WTC11 (cell line): ENCODE measurements around the gene RAD51. TPM values are rescaled to one million over a fixed set of nuclear protein-coding genes. Genes with fewer than 3 reads are reported as not detected.

Experiments used
- ATAC-seq: fragments of 200-7000 bp; cut with Tn5 transposase; 2 replicates; pipeline ENCODE4 v1.10.0; 2021; ENCODE audit warnings: mild to moderate bottlenecking, moderate library complexity
- CTCF ChIA-PET: fragments of 300-600 bp; sonication (Branson Sonifier 250); formaldehyde crosslinking; loops from one replicate; lab custom pipeline; 2021; ENCODE audit warnings: antibody characterized with exemption; lab: Charles Lee
- POLR2A ChIA-PET: fragments of 350-600 bp; sonication (Branson Sonifier 250); formaldehyde crosslinking; loops from one replicate; lab custom pipeline; 2021; ENCODE audit warnings: antibody characterized with exemption; lab: Charles Lee
- DNase-seq: peaks from one replicate; pipeline ENCODE4 v3.0.0; 2021; ENCODE audit warnings: low spot score
- H3K27ac Mint-ChIP-seq: 2 replicates; pipeline ENCODE4 v1.8.0; 2021; ENCODE audit warnings: mixed read lengths
- H3K27me3 Mint-ChIP-seq: 2 replicates; pipeline ENCODE4 v1.8.0; 2021; ENCODE audit warnings: low read depth, mild to moderate bottlenecking, moderate library complexity, mixed read lengths
- H3K36me3 Mint-ChIP-seq: 2 replicates; pipeline ENCODE4 v1.8.0; 2021; ENCODE audit warnings: mixed read lengths
- H3K4me1 Mint-ChIP-seq: 2 replicates; pipeline ENCODE4 v1.8.0; 2022; ENCODE audit warnings: mixed read lengths
- H3K4me3 Mint-ChIP-seq: 2 replicates; pipeline ENCODE4 v1.8.0; 2021; ENCODE audit warnings: mild to moderate bottlenecking, moderate library complexity, mixed read lengths
- H3K9me3 Mint-ChIP-seq: 2 replicates; pipeline ENCODE4 v1.8.0; 2021; ENCODE audit warnings: mixed read lengths
- CREB1 ChIP-seq: sonication (generic); formaldehyde crosslinking; IDR thresholded peaks from 2 replicates; pipeline ENCODE4 v1.8.0; 2023; ENCODE audit warnings: mild to moderate bottlenecking, missing genetic modification reagents
- CREM ChIP-seq: sonication (generic); formaldehyde crosslinking; IDR thresholded peaks from 2 replicates; pipeline ENCODE4 v1.8.1; 2022; ENCODE audit warnings: mild to moderate bottlenecking, missing genetic modification reagents, moderate library complexity
- CTCF ChIP-seq: fragments of 200-600 bp; IDR thresholded peaks from 2 replicates; pipeline ENCODE4 v1.8.0; 2022; ENCODE audit warnings: antibody characterized with exemption
- ESRRA ChIP-seq: sonication (generic); formaldehyde crosslinking; IDR thresholded peaks from 2 replicates; pipeline ENCODE4 v1.8.1; 2022; ENCODE audit warnings: mild to moderate bottlenecking, missing genetic modification reagents, borderline replicate concordance
- ETV6 ChIP-seq: sonication (generic); formaldehyde crosslinking; IDR thresholded peaks from 2 replicates; pipeline ENCODE4 v1.8.1; 2022; ENCODE audit warnings: mild to moderate bottlenecking, missing genetic modification reagents
- FOXP1 ChIP-seq: sonication (generic); formaldehyde crosslinking; IDR thresholded peaks from 2 replicates; pipeline ENCODE4 v1.8.0; 2022; ENCODE audit warnings: missing genetic modification reagents, mild to moderate bottlenecking, moderate library complexity, borderline replicate concordance
- GTF2I ChIP-seq: fragments of 250-450 bp; sonication (Bioruptor Pico); conservative IDR thresholded peaks from 2 replicates; pipeline ENCODE4 v1.4.0; 2021; ENCODE audit warnings: mild to moderate bottlenecking
- HMGXB4 ChIP-seq: sonication (generic); formaldehyde crosslinking; IDR thresholded peaks from 2 replicates; pipeline ENCODE4 v1.8.1; 2023; ENCODE audit warnings: mild to moderate bottlenecking, moderate library complexity, missing genetic modification reagents
- JUN ChIP-seq: sonication (generic); formaldehyde crosslinking; IDR thresholded peaks from 2 replicates; pipeline ENCODE4 v1.8.0; 2023; ENCODE audit warnings: mild to moderate bottlenecking, missing genetic modification reagents
- MLX ChIP-seq: sonication (generic); formaldehyde crosslinking; IDR thresholded peaks from 2 replicates; pipeline ENCODE4 v1.8.1; 2023; ENCODE audit warnings: mild to moderate bottlenecking, missing genetic modification reagents, moderate library complexity
- MXD4 ChIP-seq: fragments of 250-450 bp; sonication (Bioruptor Pico); IDR thresholded peaks from 2 replicates; pipeline ENCODE4 v1.8.0; 2021; ENCODE audit warnings: mild to moderate bottlenecking, moderate library complexity, borderline replicate concordance
- MYBL2 ChIP-seq: sonication (generic); formaldehyde crosslinking; IDR thresholded peaks from 2 replicates; pipeline ENCODE4 v1.8.1; 2023; ENCODE audit warnings: mild to moderate bottlenecking, moderate library complexity, missing genetic modification reagents
- PRRX2 ChIP-seq: fragments of 250-450 bp; sonication (Bioruptor Pico); IDR thresholded peaks from 2 replicates; pipeline ENCODE4 v1.8.0; 2021; ENCODE audit warnings: mild to moderate bottlenecking
- SMAD4 ChIP-seq: sonication (generic); formaldehyde crosslinking; IDR thresholded peaks from 2 replicates; pipeline ENCODE4 v1.8.0; 2022; ENCODE audit warnings: mild to moderate bottlenecking, missing genetic modification reagents
- ZNF121 ChIP-seq: sonication (generic); formaldehyde crosslinking; IDR thresholded peaks from 2 replicates; pipeline ENCODE4 v1.8.0; 2023; ENCODE audit warnings: missing genetic modification reagents
- ZNF232 ChIP-seq: sonication (generic); formaldehyde crosslinking; IDR thresholded peaks from 2 replicates; pipeline ENCODE4 v1.8.0; 2022; ENCODE audit warnings: mild to moderate bottlenecking, missing genetic modification reagents
- ZNF281 ChIP-seq: sonication (generic); formaldehyde crosslinking; IDR thresholded peaks from 2 replicates; pipeline ENCODE4 v1.8.0; 2023; ENCODE audit warnings: mild to moderate bottlenecking, missing genetic modification reagents
- ZNF425 ChIP-seq: fragments of 250-450 bp; sonication (Bioruptor Pico); conservative IDR thresholded peaks from 2 replicates; pipeline ENCODE4 v1.9.0; 2021; ENCODE audit warnings: mild to moderate bottlenecking
- ZNF512 ChIP-seq: sonication (generic); formaldehyde crosslinking; IDR thresholded peaks from 2 replicates; pipeline ENCODE4 v1.8.1; 2022; ENCODE audit warnings: missing genetic modification reagents, borderline replicate concordance
- total RNA-seq: library from RNA; stranded (reverse); gene quantifications from 3 replicates; pipeline ENCODE4 v1.2.3, GENCODE V29; 2021

RAD51 gene
- total RNA-seq, 1 experiment from 2014 or later: 36.4 TPM

GRCh38 chr15:40695469-40695890 is 506 bp downstream of the RAD51 start:
- Mint-ChIP-seq H3K9me3 (no peaks in the 10 kb centered on the region), H3K4me1 (peaks cover 10% of the 10 kb centered on the region), H3K36me3 (peaks cover 27% of the 10 kb centered on the region), H3K27me3 (no peaks in the 10 kb centered on the region), H3K27ac (peak overlapping the region; percentile 100), H3K4me3 (peak overlapping the region; percentile 97)
- ChIA-PET CTCF (interaction anchor here (0.7 to 2.3 kb wide), 16 partner anchors 24 to 246 kb away, joined by 3 to 14 read pairs (median 4); partner anchors contain the start of genes GCHFR, RHOV and VPS18), POLR2A (interaction anchor here (0.6 to 2.5 kb wide), 9 partner anchors 34 to 588 kb away, joined by 3 to 13 read pairs (median 4); partner anchors contain the start of genes RPUSD2 and VPS18)
- TF ChIP-seq FOXP1 (0 out of 2 replicates have a peak, but pooled peaks have one; percentile 64), MXD4 (no peak), SMAD4 (no peak), ZNF512 (CRISPR knock-in tag) (no peak), MYBL2 (peak; percentile 66; the same call in 1 of the 2 replicates), CTCF (no peak), ZNF121 (CRISPR knock-in tag) (no peak), GTF2I (CRISPR knock-in tag) (no peak), CREB1 (no peak), MLX (CRISPR knock-in tag) (no peak), ZNF425 (CRISPR knock-in tag) (no peak), ZNF281 (CRISPR knock-in tag) (no peak), ZNF232 (no peak), PRRX2 (no peak), ESRRA (no peak), JUN (CRISPR knock-in tag) (no peak), CREM (CRISPR knock-in tag) (no peak), HMGXB4 (0 out of 2 replicates have a peak, but pooled peaks have one; percentile 23), ETV6 (CRISPR knock-in tag) (no peak)
- ATAC-seq (no peak), DNase-seq (no peak)
